Measurements from ENCODE around the gene HOXA5.

GRCh38 chr7:27106181-27106900, 37.1 kb downstream of the HOXA5 start:
- TF ChIP-seq CTCF (conservative IDR thresholded peaks at IDR 0.05; ENCODE audit: low read depth, low read length) (no peak), EZH2 (IDR thresholded peaks at IDR 0.05; ENCODE audit: low read length, unreplicated experiment) (no peak), EZH2phosphoT487 (IDR thresholded peaks at IDR 0.05; ENCODE audit: borderline replicate concordance, low read length) (no peak)

All from PC-3 (cell line).